ENCODE data around the gene SERPINB5.

SERPINB5 gene

DNA sequence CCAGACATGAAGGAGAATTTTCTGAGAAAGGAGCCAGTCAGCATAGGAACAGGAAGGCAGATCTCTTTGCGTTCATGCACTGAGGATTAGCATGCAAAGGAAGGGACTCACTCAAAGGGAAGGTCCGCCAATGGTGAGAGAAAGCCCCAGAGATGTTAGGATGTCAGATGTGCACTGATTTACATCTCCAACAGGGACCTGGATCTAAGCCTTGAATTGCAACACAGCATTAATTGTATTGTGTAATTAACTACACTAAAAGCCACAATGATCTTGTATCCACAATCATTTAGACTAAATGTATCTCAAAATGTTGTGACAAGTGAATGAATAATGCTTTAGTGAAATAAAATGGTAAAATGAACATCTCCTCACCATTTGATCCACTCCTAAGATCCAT is 4.2 kb downstream of the SERPINB5 start:
- no peaks in the 10 kb centered on the region for H3K9me2 ChIP-seq (replicated peaks; ENCODE audit: insufficient read depth, low read length)
- no peaks in the 10 kb centered on the region for H4K20me1 ChIP-seq (ENCODE audit: insufficient read depth, low read length)
- no peaks in the 10 kb centered on the region for H3K27me3 ChIP-seq (replicated peaks; ENCODE audit: insufficient read depth, low read length)
- TF ChIP-seq EZH2 (optimal IDR thresholded peaks at IDR 0.05; ENCODE audit: low read depth, low read length) (no peak), EZH2phosphoT487 (IDR thresholded peaks at IDR 0.05; ENCODE audit: low read length) (no peak)
- TF ChIP-seq, protein P1, sequence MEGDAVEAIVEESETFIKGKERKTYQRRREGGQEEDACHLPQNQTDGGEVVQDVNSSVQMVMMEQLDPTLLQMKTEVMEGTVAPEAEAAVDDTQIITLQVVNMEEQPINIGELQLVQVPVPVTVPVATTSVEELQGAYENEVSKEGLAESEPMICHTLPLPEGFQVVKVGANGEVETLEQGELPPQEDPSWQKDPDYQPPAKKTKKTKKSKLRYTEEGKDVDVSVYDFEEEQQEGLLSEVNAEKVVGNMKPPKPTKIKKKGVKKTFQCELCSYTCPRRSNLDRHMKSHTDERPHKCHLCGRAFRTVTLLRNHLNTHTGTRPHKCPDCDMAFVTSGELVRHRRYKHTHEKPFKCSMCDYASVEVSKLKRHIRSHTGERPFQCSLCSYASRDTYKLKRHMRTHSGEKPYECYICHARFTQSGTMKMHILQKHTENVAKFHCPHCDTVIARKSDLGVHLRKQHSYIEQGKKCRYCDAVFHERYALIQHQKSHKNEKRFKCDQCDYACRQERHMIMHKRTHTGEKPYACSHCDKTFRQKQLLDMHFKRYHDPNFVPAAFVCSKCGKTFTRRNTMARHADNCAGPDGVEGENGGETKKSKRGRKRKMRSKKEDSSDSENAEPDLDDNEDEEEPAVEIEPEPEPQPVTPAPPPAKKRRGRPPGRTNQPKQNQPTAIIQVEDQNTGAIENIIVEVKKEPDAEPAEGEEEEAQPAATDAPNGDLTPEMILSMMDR (IDR thresholded peaks at IDR 0.05; ENCODE audit: low read length) = no peak
- no peaks in the 10 kb centered on the region for H3K36me3 ChIP-seq (replicated peaks; ENCODE audit: insufficient read depth, low read length)
- H3K4me1 ChIP-seq (ENCODE audit: low read length) = no peaks in the 10 kb centered on the region
- H3K9me3 ChIP-seq (replicated peaks; ENCODE audit: insufficient read depth, low read length) = no peaks in the 10 kb centered on the region
- H3F3A ChIP-seq (ENCODE audit: insufficient read depth, low read length) = no peaks in the 10 kb centered on the region
- no peak overlapping the region for H2AFZ ChIP-seq (ENCODE audit: low read length)
- no peak overlapping the region for H3K9ac ChIP-seq (ENCODE audit: low read length)
- H3K27ac ChIP-seq (ENCODE audit: low read length) = no peak overlapping the region
- H3K4me2 ChIP-seq (ENCODE audit: low read depth, low read length) = no peak overlapping the region
- DNase-seq = no peak
- H3K4me3 ChIP-seq (ENCODE audit: low read length) = no peak overlapping the region
- H3K79me2 ChIP-seq (ENCODE audit: low read length) = no peaks in the 10 kb centered on the region

DNA sequence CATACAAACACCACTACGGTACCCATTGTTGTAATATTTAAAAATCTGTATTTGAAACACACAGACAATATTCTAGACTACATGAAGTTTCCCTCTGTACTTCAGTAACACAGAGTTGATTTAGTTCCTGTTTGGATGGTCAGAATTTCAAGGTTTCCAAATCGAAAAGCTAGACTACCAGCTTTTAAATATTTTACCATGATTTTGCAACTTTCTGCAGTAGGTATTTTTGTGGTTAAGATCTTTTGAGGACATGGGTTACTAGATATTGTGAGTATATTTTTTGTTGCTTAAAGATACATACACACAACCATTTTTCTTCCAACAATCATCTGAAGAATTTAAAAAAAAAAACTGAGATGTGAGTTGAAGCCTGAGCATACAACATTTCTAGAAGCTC is 10.9 kb downstream of the SERPINB5 start:
- Histone ChIP-seq H4K20me1 (ENCODE audit: insufficient read depth, low read length) (no peaks in the 10 kb centered on the region), H3K27ac (ENCODE audit: low read length) (no peak overlapping the region), H3K79me2 (ENCODE audit: low read length) (no peaks in the 10 kb centered on the region), H3K4me2 (ENCODE audit: low read depth, low read length) (no peak overlapping the region), H3K36me3 (replicated peaks; ENCODE audit: insufficient read depth, low read length) (no peaks in the 10 kb centered on the region), H3K9ac (ENCODE audit: low read length) (no peak overlapping the region), H3K9me2 (replicated peaks; ENCODE audit: insufficient read depth, low read length) (no peaks in the 10 kb centered on the region), H3K4me3 (ENCODE audit: low read length) (no peak overlapping the region), H3K27me3 (replicated peaks; ENCODE audit: insufficient read depth, low read length) (no peaks in the 10 kb centered on the region), H3K9me3 (replicated peaks; ENCODE audit: insufficient read depth, low read length) (no peaks in the 10 kb centered on the region), H3K4me1 (ENCODE audit: low read length) (no peaks in the 10 kb centered on the region), H3F3A (ENCODE audit: insufficient read depth, low read length) (no peaks in the 10 kb centered on the region), H2AFZ (ENCODE audit: low read length) (no peak overlapping the region)
- DNase-seq = no peak
- TF ChIP-seq EZH2 (optimal IDR thresholded peaks at IDR 0.05; ENCODE audit: low read depth, low read length) = no peak
- TF ChIP-seq, protein P1 (IDR thresholded peaks at IDR 0.05; ENCODE audit: low read length) = no peak
- no peak for TF ChIP-seq EZH2phosphoT487 (IDR thresholded peaks at IDR 0.05; ENCODE audit: low read length)

DNA sequence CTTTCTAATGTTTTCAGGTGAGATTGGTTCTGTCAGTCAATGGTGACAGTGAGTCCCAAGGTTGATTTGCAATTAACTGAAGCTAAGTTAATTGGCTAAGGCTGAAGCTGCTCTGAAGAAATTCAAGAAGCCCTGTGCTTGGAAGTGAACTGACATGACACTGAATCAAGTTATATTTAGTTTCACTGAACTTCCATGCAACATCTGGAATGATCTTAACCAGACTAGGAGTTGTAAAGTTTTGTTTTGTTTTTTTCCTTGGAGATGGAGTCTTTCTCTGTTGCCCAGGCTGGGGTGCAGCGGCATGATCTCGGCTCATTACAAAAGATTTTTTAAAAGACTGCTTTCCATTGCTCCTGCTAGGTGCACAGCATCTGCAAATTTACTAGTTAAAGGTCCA is 11.4 kb downstream of the SERPINB5 start:
- TF ChIP-seq, protein P1 (IDR thresholded peaks at IDR 0.05; ENCODE audit: low read length) = no peak
- no peak for TF ChIP-seq EZH2 (optimal IDR thresholded peaks at IDR 0.05; ENCODE audit: low read depth, low read length)
- TF ChIP-seq EZH2phosphoT487 (IDR thresholded peaks at IDR 0.05; ENCODE audit: low read length) = no peak
- no peaks in the 10 kb centered on the region for H3K4me1 ChIP-seq (ENCODE audit: low read length)

More for the DNA sequence above, 11.4 kb downstream of the SERPINB5 start:
- Histone ChIP-seq H3F3A (ENCODE audit: insufficient read depth, low read length) (no peaks in the 10 kb centered on the region), H4K20me1 (ENCODE audit: insufficient read depth, low read length) (no peaks in the 10 kb centered on the region), H3K27me3 (replicated peaks; ENCODE audit: insufficient read depth, low read length) (no peaks in the 10 kb centered on the region), H3K9ac (ENCODE audit: low read length) (no peak overlapping the region), H3K4me3 (ENCODE audit: low read length) (no peak overlapping the region), H3K9me2 (replicated peaks; ENCODE audit: insufficient read depth, low read length) (no peaks in the 10 kb centered on the region), H2AFZ (ENCODE audit: low read length) (no peak overlapping the region), H3K9me3 (replicated peaks; ENCODE audit: insufficient read depth, low read length) (no peaks in the 10 kb centered on the region), H3K4me2 (ENCODE audit: low read depth, low read length) (no peak overlapping the region), H3K36me3 (replicated peaks; ENCODE audit: insufficient read depth, low read length) (no peaks in the 10 kb centered on the region), H3K79me2 (ENCODE audit: low read length) (no peaks in the 10 kb centered on the region), H3K27ac (ENCODE audit: low read length) (no peak overlapping the region)
- no peak for DNase-seq

All from MM.1S (cell line).